ENCODE results near the gene DMXL2. TPM values are rescaled to one million over a fixed set of nuclear protein-coding genes. Genes with fewer than 3 reads are reported as not detected.
"Not testable (repeated sequence)": the region's sequence is repeated elsewhere in the genome, so short reads cannot be mapped to it uniquely, and the experiment has no call there.

DMXL2 gene
- total RNA-seq, 4 donors from 2014 or later: 17.5 to 111 (median 29.1) TPM

GRCh38 chr15:51438526-51438925 lies 184.0 kb downstream of the DMXL2 start:
- TF ChIP-seq POLR2A (IDR thresholded peaks at IDR 0.05) (no peak), POLR2AphosphoS5 (IDR thresholded peaks at IDR 0.05) (no peak), EP300 (IDR thresholded peaks at IDR 0.05) (no peak), CTCF (IDR thresholded peaks at IDR 0.05) (no peak)
- Histone ChIP-seq H3K4me3 (no peak overlapping the region), H3K27me3 (no peaks in the 10 kb centered on the region), H3K4me1 (no peaks in the 10 kb centered on the region), H3K36me3 (no peaks in the 10 kb centered on the region), H3K27ac (no peak overlapping the region), H3K9me3 (no peaks in the 10 kb centered on the region)
- 70 to 88% methylated on average over 2 of the region's 2 CpGs for WGBS, 2 donors (ENCODE audit: low coverage in 1 of 2)
- no peak for ATAC-seq

- H3K4me3 ChIP-seq: no peak overlapping the region
- WGBS, 2 donors (ENCODE audit: low coverage in 1 of 2): 19 to 44% methylated on average over 1 of the region's 1 CpG
- H3K36me3 ChIP-seq: no peaks in the 10 kb centered on the region
- H3K4me1 ChIP-seq: no peaks in the 10 kb centered on the region
- no peak for TF ChIP-seq POLR2AphosphoS5 (IDR thresholded peaks at IDR 0.05)
- no peak for TF ChIP-seq EP300 (IDR thresholded peaks at IDR 0.05)
- TF ChIP-seq POLR2A (IDR thresholded peaks at IDR 0.05): no peak
- TF ChIP-seq CTCF (IDR thresholded peaks at IDR 0.05): no peak
- H3K9me3 ChIP-seq: no peaks in the 10 kb centered on the region
- no peak for ATAC-seq
- no peaks in the 10 kb centered on the region for H3K27me3 ChIP-seq
- H3K27ac ChIP-seq: no peak overlapping the region
Observed at GRCh38 chr15:51425517-51426040, 197.0 kb downstream of the DMXL2 start.

GRCh38 chr15:51424780-51425179 lies 197.8 kb downstream of the DMXL2 start:
- H3K27ac ChIP-seq: no peak overlapping the region
- TF ChIP-seq POLR2AphosphoS5 (IDR thresholded peaks at IDR 0.05) (no peak), CTCF (IDR thresholded peaks at IDR 0.05) (no peak), POLR2A (IDR thresholded peaks at IDR 0.05) (no peak), EP300 (IDR thresholded peaks at IDR 0.05) (no peak)
- WGBS, 2 donors (ENCODE audit: low coverage in 1 of 2): 22 to 27% methylated on average over 1 of the region's 1 CpG
- no peaks in the 10 kb centered on the region for H3K4me1 ChIP-seq
- no peaks in the 10 kb centered on the region for H3K36me3 ChIP-seq
- no peaks in the 10 kb centered on the region for H3K27me3 ChIP-seq
- ATAC-seq: no peak
- no peaks in the 10 kb centered on the region for H3K9me3 ChIP-seq
- H3K4me3 ChIP-seq: no peak overlapping the region

- not testable (repeated sequence) for H3K27me3 ChIP-seq, H3K27ac ChIP-seq, H3K36me3 ChIP-seq, ATAC-seq, H3K4me3 ChIP-seq, H3K4me1 ChIP-seq, H3K9me3 ChIP-seq
- WGBS, 2 donors (ENCODE audit: low coverage in 1 of 2): 97 to 100% methylated on average over 7 to 8 of the region's 16 CpGs
Observed at GRCh38 chr15:51423040-51423439, 199.5 kb downstream of the DMXL2 start.

GRCh38 chr15:51416129-51416528 lies 206.4 kb downstream of the DMXL2 start:
- no peaks in the 10 kb centered on the region for H3K9me3 ChIP-seq
- no peak overlapping the region for H3K27ac ChIP-seq
- WGBS, 2 donors (ENCODE audit: low coverage in 1 of 2): 54 to 61% methylated on average over 4 of the region's 4 CpGs
- no peaks in the 10 kb centered on the region for H3K27me3 ChIP-seq
- H3K4me3 ChIP-seq: no peak overlapping the region
- H3K4me1 ChIP-seq: no peaks in the 10 kb centered on the region
- no peak for TF ChIP-seq CTCF (IDR thresholded peaks at IDR 0.05)
- TF ChIP-seq EP300 (IDR thresholded peaks at IDR 0.05): no peak
- TF ChIP-seq POLR2AphosphoS5 (IDR thresholded peaks at IDR 0.05): no peak
- TF ChIP-seq POLR2A (IDR thresholded peaks at IDR 0.05): no peak
- ATAC-seq: no peak
- H3K36me3 ChIP-seq: no peaks in the 10 kb centered on the region
